Measurements from ENCODE around the gene PHTF2.

DNA sequence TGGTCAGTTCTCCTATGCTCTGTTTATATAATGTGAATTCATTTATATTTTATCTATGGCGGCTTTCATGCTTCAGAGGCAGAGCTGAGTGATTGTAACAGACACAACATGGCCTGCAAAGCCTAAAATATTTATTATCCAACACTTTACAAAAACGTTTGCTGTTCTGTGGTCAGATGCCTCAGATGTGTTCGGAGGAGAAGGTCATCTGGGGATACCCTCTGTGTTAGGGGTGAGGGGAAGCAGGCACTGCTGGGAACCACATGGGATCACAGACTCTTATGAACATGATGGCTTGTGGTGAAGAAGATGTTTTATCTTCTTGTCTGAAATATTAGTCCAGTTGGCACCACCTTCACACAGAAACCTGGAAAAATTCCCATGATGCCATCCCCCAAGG lies 203.4 kb downstream of the PHTF2 start:
- TF ChIP-seq, protein P1, sequence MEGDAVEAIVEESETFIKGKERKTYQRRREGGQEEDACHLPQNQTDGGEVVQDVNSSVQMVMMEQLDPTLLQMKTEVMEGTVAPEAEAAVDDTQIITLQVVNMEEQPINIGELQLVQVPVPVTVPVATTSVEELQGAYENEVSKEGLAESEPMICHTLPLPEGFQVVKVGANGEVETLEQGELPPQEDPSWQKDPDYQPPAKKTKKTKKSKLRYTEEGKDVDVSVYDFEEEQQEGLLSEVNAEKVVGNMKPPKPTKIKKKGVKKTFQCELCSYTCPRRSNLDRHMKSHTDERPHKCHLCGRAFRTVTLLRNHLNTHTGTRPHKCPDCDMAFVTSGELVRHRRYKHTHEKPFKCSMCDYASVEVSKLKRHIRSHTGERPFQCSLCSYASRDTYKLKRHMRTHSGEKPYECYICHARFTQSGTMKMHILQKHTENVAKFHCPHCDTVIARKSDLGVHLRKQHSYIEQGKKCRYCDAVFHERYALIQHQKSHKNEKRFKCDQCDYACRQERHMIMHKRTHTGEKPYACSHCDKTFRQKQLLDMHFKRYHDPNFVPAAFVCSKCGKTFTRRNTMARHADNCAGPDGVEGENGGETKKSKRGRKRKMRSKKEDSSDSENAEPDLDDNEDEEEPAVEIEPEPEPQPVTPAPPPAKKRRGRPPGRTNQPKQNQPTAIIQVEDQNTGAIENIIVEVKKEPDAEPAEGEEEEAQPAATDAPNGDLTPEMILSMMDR (IDR thresholded peaks at IDR 0.05; ENCODE audit: insufficient read depth, low read length): no peak
- TF ChIP-seq POLR2AphosphoS5 (IDR thresholded peaks at IDR 0.05; ENCODE audit: low read depth): no peak
- TF ChIP-seq, protein P2, sequence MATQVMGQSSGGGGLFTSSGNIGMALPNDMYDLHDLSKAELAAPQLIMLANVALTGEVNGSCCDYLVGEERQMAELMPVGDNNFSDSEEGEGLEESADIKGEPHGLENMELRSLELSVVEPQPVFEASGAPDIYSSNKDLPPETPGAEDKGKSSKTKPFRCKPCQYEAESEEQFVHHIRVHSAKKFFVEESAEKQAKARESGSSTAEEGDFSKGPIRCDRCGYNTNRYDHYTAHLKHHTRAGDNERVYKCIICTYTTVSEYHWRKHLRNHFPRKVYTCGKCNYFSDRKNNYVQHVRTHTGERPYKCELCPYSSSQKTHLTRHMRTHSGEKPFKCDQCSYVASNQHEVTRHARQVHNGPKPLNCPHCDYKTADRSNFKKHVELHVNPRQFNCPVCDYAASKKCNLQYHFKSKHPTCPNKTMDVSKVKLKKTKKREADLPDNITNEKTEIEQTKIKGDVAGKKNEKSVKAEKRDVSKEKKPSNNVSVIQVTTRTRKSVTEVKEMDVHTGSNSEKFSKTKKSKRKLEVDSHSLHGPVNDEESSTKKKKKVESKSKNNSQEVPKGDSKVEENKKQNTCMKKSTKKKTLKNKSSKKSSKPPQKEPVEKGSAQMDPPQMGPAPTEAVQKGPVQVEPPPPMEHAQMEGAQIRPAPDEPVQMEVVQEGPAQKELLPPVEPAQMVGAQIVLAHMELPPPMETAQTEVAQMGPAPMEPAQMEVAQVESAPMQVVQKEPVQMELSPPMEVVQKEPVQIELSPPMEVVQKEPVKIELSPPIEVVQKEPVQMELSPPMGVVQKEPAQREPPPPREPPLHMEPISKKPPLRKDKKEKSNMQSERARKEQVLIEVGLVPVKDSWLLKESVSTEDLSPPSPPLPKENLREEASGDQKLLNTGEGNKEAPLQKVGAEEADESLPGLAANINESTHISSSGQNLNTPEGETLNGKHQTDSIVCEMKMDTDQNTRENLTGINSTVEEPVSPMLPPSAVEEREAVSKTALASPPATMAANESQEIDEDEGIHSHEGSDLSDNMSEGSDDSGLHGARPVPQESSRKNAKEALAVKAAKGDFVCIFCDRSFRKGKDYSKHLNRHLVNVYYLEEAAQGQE (IDR thresholded peaks at IDR 0.05; ENCODE audit: insufficient replicate concordance, low read depth): no peak
